Thyroid gland (tissue), 4 donors: ENCODE measurements around the gene STRADA.

Experiments
- CTCF ChIP-seq, 6 experiments: fragments of 200-600 bp in 3 of 6; fragments of 450-650 bp in 3 of 6; sonication (generic) in 3 of 6; IDR thresholded peaks; one replicate each; pipeline ENCODE4 v1.5.1; 2016 to 2019; ENCODE audit warnings: antibody characterized with exemption in 6 of 6, mild to moderate bottlenecking in 2 of 6, inconsistent platforms in 1 of 6, moderate library complexity in 1 of 6
- POLR2A ChIP-seq, 2 donors: fragments of 450-650 bp; IDR thresholded peaks; one replicate each; pipeline ENCODE4 v1.6.1; 2017; ENCODE audit warnings: antibody characterized with exemption in 2 of 2, mild to moderate bottlenecking in 2 of 2, moderate library complexity in 1 of 2

GRCh38 chr17:63665527-63666214, 75.9 kb downstream of the STRADA start:
- TF ChIP-seq CTCF (IDR thresholded peaks at IDR 0.05): no peak
- TF ChIP-seq POLR2A (IDR thresholded peaks at IDR 0.05): no peak
